Parathyroid adenoma (tissue), 2 donors: ENCODE results near the gene SLC25A13.

Experiments used
- H2AFZ ChIP-seq: fragments of 300-600 bp; sonication (generic); one replicate; pipeline ENCODE4 v1.7.0; 2017; ENCODE audit warnings: antibody characterized with exemption, mild to moderate bottlenecking
- H3K27ac ChIP-seq: fragments of 300-600 bp; sonication (generic); one replicate; pipeline ENCODE4 v1.7.0; 2017
- H3K27me3 ChIP-seq: fragments of 300-600 bp; sonication (generic); one replicate; pipeline ENCODE4 v1.7.0; 2017; ENCODE audit warnings: low read length; ENCODE audit not compliant: control insufficient read depth, insufficient read depth
- H3K36me3 ChIP-seq: fragments of 300-600 bp; sonication (generic); one replicate; pipeline ENCODE4 v1.7.0; 2017; ENCODE audit warnings: low read length; ENCODE audit not compliant: control insufficient read depth, insufficient read depth
- H3K4me1 ChIP-seq: fragments of 300-600 bp; sonication (generic); one replicate; pipeline ENCODE4 v1.7.0; 2017; ENCODE audit warnings: control low read depth
- H3K4me2 ChIP-seq: fragments of 300-600 bp; sonication (generic); one replicate; pipeline ENCODE4 v1.7.0; 2017; ENCODE audit warnings: low read length
- H3K4me3 ChIP-seq: fragments of 300-600 bp; sonication (generic); one replicate; pipeline ENCODE4 v1.7.0; 2017; ENCODE audit warnings: low read depth, low read length
- H3K79me2 ChIP-seq: fragments of 300-600 bp; sonication (generic); one replicate; pipeline ENCODE4 v1.7.0; 2017; ENCODE audit warnings: control low read depth
- H3K9ac ChIP-seq: fragments of 300-600 bp; sonication (generic); one replicate; pipeline ENCODE4 v1.7.0; 2017; ENCODE audit warnings: mild to moderate bottlenecking
- H3K9me3 ChIP-seq: fragments of 300-600 bp; sonication (generic); one replicate; pipeline ENCODE4 v1.7.0; 2017; ENCODE audit warnings: low read length; ENCODE audit not compliant: control insufficient read depth
- TF ChIP-seq, protein P1 (sequence below): fragments of 300-600 bp; sonication (generic); IDR thresholded peaks from one replicate; pipeline ENCODE4 v1.7.0; 2017; ENCODE audit warnings: antibody characterized with exemption, mild to moderate bottlenecking
- donor health status: primary hyperparathyroidism.

The SLC25A13 gene

DNA sequence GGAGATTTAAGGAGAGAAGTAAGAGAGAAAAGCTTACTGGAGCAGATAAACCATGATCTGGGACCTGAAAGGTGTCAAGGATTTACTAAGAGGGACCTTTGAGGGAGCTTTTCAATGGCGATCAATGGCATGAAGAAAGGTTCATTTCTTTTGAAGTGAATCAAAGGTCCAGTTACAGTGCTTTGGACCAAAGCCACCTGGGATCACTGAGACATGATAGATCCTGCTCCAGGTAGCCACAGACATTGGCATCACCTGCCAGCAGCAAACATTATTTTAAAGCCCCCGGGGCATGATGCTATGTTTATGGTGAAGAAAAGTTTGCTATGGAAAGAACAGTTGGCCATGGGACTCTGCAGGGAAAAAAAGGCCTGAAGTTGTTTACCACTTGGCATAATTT, 109.4 kb downstream of the SLC25A13 start:
- H3K4me2 ChIP-seq, result no peak overlapping the region
- H3K27ac ChIP-seq, result no peak overlapping the region
- H3K36me3 ChIP-seq, result no peaks in the 10 kb centered on the region
- H2AFZ ChIP-seq, result no peak overlapping the region
- H3K79me2 ChIP-seq, result peaks cover 9% of the 10 kb centered on the region
- H3K27me3 ChIP-seq, result no peaks in the 10 kb centered on the region
- no peak overlapping the region for H3K9ac ChIP-seq
- no peaks in the 10 kb centered on the region for H3K9me3 ChIP-seq
- TF ChIP-seq, protein P1, sequence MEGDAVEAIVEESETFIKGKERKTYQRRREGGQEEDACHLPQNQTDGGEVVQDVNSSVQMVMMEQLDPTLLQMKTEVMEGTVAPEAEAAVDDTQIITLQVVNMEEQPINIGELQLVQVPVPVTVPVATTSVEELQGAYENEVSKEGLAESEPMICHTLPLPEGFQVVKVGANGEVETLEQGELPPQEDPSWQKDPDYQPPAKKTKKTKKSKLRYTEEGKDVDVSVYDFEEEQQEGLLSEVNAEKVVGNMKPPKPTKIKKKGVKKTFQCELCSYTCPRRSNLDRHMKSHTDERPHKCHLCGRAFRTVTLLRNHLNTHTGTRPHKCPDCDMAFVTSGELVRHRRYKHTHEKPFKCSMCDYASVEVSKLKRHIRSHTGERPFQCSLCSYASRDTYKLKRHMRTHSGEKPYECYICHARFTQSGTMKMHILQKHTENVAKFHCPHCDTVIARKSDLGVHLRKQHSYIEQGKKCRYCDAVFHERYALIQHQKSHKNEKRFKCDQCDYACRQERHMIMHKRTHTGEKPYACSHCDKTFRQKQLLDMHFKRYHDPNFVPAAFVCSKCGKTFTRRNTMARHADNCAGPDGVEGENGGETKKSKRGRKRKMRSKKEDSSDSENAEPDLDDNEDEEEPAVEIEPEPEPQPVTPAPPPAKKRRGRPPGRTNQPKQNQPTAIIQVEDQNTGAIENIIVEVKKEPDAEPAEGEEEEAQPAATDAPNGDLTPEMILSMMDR, result no peak
- H3K4me3 ChIP-seq, result no peak overlapping the region
- H3K4me1 ChIP-seq, result no peaks in the 10 kb centered on the region

GRCh38 chr7:96211954-96212353, 109.9 kb downstream of the SLC25A13 start:
- Histone ChIP-seq H3K79me2 (peaks cover 8% of the 10 kb centered on the region), H3K9ac (no peak overlapping the region), H3K4me1 (no peaks in the 10 kb centered on the region), H3K9me3 (no peaks in the 10 kb centered on the region), H3K4me2 (no peak overlapping the region), H2AFZ (no peak overlapping the region), H3K27me3 (no peaks in the 10 kb centered on the region), H3K27ac (no peak overlapping the region), H3K36me3 (no peaks in the 10 kb centered on the region), H3K4me3 (no peak overlapping the region)
- TF ChIP-seq, protein P1, result no peak

DNA sequence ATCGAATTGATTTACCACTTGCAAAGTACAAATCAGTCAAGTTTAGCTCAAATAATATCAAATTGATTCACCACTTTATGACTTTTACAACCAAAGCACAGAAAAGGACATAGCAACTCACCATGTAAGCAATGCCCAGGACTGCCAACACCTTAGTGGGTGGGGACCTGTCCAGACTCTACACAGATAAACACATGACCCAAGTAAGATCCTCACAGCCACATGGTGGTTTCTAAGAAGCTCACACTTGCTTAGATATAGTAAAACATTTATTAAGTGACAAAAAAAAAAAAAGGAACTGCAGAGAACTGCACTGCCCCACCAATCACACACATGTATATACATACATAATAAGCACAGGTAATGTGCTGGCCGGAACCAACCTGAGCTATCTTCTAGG, 116.2 kb downstream of the SLC25A13 start:
- no peak overlapping the region for H3K9ac ChIP-seq
- TF ChIP-seq, protein P1, result no peak
- no peak overlapping the region for H3K4me3 ChIP-seq
- no peak overlapping the region for H3K4me2 ChIP-seq
- H3K9me3 ChIP-seq, result no peaks in the 10 kb centered on the region
- H3K4me1 ChIP-seq, result no peaks in the 10 kb centered on the region
- no peaks in the 10 kb centered on the region for H3K36me3 ChIP-seq
- H3K27ac ChIP-seq, result no peak overlapping the region
- no peak overlapping the region for H2AFZ ChIP-seq
- H3K27me3 ChIP-seq, result no peaks in the 10 kb centered on the region
- no peaks in the 10 kb centered on the region for H3K79me2 ChIP-seq

- no peaks in the 10 kb centered on the region for H3K36me3 ChIP-seq
- no peak overlapping the region for H3K27ac ChIP-seq
- no peaks in the 10 kb centered on the region for H3K79me2 ChIP-seq
- no peak overlapping the region for H2AFZ ChIP-seq
- no peaks in the 10 kb centered on the region for H3K9me3 ChIP-seq
- no peaks in the 10 kb centered on the region for H3K4me1 ChIP-seq
- H3K4me3 ChIP-seq, result no peak overlapping the region
- TF ChIP-seq, protein P1, result no peak
- H3K4me2 ChIP-seq, result no peak overlapping the region
- H3K27me3 ChIP-seq, result no peaks in the 10 kb centered on the region
- no peak overlapping the region for H3K9ac ChIP-seq
Measured at GRCh38 chr7:96204601-96205000, 117.3 kb downstream of the SLC25A13 start.

DNA sequence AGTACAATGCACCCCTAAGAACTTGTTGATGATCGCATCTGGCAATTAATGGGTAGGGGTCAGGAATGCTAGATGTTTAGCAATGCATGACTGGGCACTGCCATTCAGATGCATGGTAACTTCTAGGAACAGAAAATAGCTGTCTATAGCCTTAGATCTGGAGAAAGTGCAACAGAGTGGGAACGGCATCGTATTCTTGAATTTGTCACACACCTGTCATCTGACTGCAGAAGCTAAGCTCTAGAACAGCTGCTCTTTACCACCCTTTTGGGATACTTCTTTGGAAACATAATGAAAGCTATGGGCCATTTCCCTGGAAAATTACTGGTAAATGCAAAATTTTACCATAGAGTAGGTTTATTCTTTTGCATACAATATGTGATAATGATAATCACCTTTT, 118.1 kb downstream of the SLC25A13 start:
- Histone ChIP-seq H3K4me2 (no peak overlapping the region), H3K9ac (no peak overlapping the region), H3K9me3 (no peaks in the 10 kb centered on the region), H3K27me3 (no peaks in the 10 kb centered on the region), H3K36me3 (no peaks in the 10 kb centered on the region), H3K4me1 (no peaks in the 10 kb centered on the region), H2AFZ (no peak overlapping the region), H3K79me2 (no peaks in the 10 kb centered on the region), H3K27ac (no peak overlapping the region), H3K4me3 (no peak overlapping the region)
- TF ChIP-seq, protein P1, result no peak
